GM18951 (cell line): ENCODE measurements around the gene GRB10.

Source experiments
- POLR2A ChIP-seq: IDR thresholded peaks from 4 replicates; pipeline ENCODE4 v1.6.1; 2011; ENCODE audit warnings: mild to moderate bottlenecking; ENCODE audit not compliant: insufficient read length, insufficient read depth; ENCODE audit errors: extremely low read depth
- in situ Hi-C: fragments of 300-500 bp; cut with MboI; formaldehyde crosslinking; loops from one replicate; pipeline ENCODE4 v1.12.0; 2022; ENCODE audit warnings: low sequenced_read_pairs, mixed read lengths, inconsistent platforms; ENCODE audit not compliant: unreplicated experiment

GRB10 gene

GRCh38 chr7:50762337-50762736 is 20.4 kb downstream of the GRB10 start:
- in situ Hi-C loops: no loop called here
- no peak for TF ChIP-seq POLR2A

- TF ChIP-seq POLR2A: no peak
- in situ Hi-C loops: no loop called here
Measured at GRCh38 chr7:50761713-50762112, 21.0 kb downstream of the GRB10 start.

DNA sequence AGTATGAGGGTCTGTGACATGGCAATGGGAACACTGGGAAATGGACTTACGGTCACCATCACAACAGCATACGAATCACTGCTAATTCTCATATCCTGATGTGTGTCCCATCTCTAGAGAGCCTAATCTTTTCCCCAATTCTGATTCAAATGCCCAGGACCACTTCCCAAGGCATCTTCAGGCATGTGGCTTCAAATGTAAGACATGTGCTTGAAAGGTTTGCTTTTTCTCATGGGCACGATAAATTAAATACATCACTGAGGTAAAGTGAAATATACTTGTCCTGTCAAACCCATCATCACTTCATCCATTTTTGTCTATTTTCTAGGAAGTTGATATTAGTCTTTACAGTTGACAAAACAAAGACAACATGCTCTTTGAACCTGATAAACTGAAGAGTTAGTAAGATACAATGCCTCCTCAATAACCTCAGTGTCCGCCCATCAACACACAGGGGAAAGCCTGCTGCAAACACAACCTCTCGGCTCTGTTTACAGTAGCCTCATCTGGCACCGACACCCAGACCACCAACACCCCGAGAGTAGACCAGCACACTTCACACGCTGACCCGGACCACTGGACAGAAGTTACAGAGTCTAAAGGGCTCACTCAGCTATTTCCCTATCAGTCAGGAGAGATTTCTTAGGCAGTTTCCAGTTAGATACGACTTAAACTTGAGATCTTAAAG is 24.8 kb downstream of the GRB10 start:
- in situ Hi-C loops: no loop called here
- no peak for TF ChIP-seq POLR2A

DNA sequence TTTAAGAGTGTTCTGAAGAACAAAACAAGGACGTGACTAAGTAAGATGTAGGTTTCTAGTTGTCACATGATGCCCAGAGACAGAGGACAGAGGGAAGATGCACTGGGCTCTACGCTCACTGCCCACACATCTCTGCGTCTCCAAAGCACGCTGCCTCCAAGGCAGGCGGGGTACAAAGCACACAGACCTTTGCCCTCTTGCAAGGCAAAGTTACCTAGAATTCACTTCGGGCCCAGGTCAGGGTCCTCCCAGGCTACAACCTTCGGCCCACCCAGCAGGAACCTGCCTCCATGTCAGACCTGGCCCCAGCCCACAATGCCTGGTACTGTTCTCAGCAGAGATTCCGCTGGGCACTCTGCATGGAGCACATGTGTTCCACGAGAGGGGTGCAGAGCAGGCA is 26.5 kb downstream of the GRB10 start:
- in situ Hi-C loops: no loop called here

GRCh38 chr7:50754684-50755083 is 28.0 kb downstream of the GRB10 start:
- TF ChIP-seq POLR2A: no peak
- in situ Hi-C loops: no loop called here

More for the DNA sequence above, 26.5 kb downstream of the GRB10 start:
- TF ChIP-seq POLR2A: no peak

- in situ Hi-C loops: no loop called here
Measured at GRCh38 chr7:50754241-50754640, 28.5 kb downstream of the GRB10 start.

GRCh38 chr7:50752422-50752821 is 30.3 kb downstream of the GRB10 start:
- in situ Hi-C loops: no loop called here

More at GRCh38 chr7:50754241-50754640, 28.5 kb downstream of the GRB10 start:
- TF ChIP-seq POLR2A: no peak

DNA sequence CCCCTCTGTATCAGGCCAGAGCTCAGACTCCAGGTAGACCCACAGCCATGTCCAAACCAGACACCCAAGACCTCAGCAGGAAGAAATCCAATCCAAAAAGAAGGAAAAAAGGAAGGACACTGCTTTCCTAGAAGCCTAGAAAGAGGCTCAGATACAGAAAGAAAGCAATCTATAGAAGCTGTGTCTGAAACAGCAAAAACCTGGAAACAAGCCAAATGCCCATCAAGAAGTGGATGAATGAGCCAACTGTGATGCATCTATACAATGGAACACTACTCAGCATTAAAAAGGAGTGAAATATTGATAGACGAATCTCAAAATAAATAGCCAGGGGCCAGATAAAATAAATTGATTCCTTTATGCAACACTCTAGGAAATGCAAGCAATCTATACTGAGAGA is 31.6 kb downstream of the GRB10 start:
- in situ Hi-C loops: no loop called here
- no peak for TF ChIP-seq POLR2A

More at GRCh38 chr7:50752422-50752821, 30.3 kb downstream of the GRB10 start:
- TF ChIP-seq POLR2A: no peak

GRCh38 chr7:50749896-50750295 is 32.8 kb downstream of the GRB10 start:
- in situ Hi-C loops: no loop called here

DNA sequence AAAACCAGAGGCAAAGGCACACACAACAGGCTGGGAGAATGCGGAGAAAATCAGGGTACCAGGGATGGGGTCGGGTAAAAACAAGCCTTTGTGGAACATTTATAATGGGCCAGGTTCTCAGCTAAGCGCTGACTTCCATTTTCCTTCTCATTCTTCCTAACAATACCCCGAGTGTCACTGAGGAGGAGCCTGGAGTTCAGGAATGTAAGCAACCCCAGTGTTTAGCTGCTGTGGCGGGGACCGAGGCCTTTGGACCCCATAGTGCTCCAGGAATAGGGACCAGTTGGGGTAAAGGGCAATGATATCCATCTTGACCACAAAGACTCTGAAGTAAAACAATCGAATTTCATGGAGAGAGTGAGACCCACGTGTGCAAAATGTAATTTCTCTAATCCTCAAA is 34.2 kb downstream of the GRB10 start:
- in situ Hi-C loops: no loop called here
- no peak for TF ChIP-seq POLR2A

More at GRCh38 chr7:50749896-50750295, 32.8 kb downstream of the GRB10 start:
- no peak for TF ChIP-seq POLR2A

DNA sequence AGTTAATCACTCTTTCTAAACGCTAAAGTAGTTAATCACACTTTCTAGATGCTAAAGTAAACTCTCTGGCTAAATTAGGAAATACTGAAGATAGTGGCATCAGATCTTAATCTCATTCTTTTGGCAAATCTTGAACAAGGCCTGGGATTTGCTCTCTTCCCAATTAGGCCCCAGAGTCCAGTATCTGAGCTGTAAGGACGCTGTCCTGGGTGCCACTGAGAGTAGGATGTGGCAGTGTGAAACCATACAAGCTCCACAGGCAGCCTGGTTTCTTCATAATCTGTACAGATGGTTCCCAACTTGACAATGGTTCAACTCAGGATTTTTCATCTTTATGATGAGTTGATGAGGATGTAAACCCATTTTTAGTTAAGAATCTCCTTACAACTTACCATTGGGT is 36.9 kb downstream of the GRB10 start:
- no peak for TF ChIP-seq POLR2A
- in situ Hi-C loops: no loop called here

- in situ Hi-C loops: no loop called here
- TF ChIP-seq POLR2A: no peak
Measured at GRCh38 chr7:50745336-50745735, 37.4 kb downstream of the GRB10 start.

GRCh38 chr7:50743893-50744292 is 38.8 kb downstream of the GRB10 start:
- in situ Hi-C loops: no loop called here
- TF ChIP-seq POLR2A: no peak

GRCh38 chr7:50743016-50743415 is 39.7 kb downstream of the GRB10 start:
- in situ Hi-C loops: no loop called here

More at GRCh38 chr7:50743016-50743415, 39.7 kb downstream of the GRB10 start:
- no peak for TF ChIP-seq POLR2A
